Fibroblast of mammary gland (primary cell): Measurements from ENCODE around the gene ISG20L2.

Experiments used
- DNase-seq: peaks from one replicate; pipeline ENCODE4 v3.0.0-alpha.2; 2010; ENCODE audit warnings: low read depth
- H3K4me3 ChIP-seq: 2 replicates; pipeline ENCODE4 v1.5.1; 2011; ENCODE audit warnings: low read depth, mild to moderate bottlenecking, low read length, moderate library complexity; ENCODE audit not compliant: control insufficient read depth
- TF ChIP-seq, protein P1 (sequence below): conservative IDR thresholded peaks from 2 replicates; pipeline ENCODE4 v1.5.1; 2011; ENCODE audit warnings: low read depth, low read length, inconsistent platforms; ENCODE audit not compliant: control insufficient read depth, insufficient read depth

Gene ISG20L2

DNA sequence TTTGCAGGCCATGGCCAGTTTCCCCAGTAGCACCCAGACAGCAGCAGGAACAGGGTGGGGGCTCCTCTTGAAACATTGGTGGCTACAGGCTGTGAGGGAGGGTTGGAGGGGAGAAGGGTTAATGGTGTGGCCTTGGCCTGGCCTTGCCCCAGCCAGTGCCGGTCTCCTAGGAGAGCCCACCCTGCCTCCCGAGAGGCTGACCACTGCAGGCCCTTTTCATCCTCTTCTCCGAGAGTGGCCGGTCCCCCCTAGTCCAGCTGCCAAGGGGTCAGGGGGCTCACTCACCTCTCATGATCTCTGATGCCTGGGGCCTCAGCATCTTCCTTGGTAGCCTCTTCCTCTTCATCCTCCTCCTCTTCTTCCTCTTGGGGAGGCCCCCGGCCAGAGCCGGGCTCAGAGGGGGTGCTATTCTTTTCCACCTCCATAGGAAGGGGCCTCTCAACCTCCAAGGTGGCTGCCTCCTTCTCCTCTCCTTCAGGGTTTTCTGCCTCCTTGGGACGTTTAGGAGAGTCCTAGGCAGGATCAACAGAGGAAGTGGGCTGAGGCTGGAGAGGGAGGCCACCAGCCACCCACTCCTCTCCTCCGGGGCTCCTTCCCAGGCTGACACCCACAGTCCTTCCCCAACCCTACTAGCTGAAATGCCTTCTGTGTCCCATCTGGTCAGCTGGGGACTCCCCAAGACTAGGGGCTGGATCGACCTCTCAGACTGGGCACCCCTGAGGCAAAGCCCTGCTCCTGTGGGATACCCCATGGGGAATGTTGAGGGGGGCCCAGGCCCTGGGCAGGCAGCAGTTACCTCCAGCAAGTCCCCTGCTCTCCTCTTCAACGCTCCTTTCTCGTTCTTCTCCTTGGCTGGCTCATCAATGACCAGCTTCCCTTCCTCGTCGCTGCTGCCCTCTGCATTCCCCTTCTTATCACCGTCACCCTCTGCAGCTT, 15.1 kb upstream of the ISG20L2 start:
- no peak overlapping the region for H3K4me3 ChIP-seq
- TF ChIP-seq, protein P1, sequence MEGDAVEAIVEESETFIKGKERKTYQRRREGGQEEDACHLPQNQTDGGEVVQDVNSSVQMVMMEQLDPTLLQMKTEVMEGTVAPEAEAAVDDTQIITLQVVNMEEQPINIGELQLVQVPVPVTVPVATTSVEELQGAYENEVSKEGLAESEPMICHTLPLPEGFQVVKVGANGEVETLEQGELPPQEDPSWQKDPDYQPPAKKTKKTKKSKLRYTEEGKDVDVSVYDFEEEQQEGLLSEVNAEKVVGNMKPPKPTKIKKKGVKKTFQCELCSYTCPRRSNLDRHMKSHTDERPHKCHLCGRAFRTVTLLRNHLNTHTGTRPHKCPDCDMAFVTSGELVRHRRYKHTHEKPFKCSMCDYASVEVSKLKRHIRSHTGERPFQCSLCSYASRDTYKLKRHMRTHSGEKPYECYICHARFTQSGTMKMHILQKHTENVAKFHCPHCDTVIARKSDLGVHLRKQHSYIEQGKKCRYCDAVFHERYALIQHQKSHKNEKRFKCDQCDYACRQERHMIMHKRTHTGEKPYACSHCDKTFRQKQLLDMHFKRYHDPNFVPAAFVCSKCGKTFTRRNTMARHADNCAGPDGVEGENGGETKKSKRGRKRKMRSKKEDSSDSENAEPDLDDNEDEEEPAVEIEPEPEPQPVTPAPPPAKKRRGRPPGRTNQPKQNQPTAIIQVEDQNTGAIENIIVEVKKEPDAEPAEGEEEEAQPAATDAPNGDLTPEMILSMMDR: no peak
- DNase-seq: no peak

GRCh38 chr1:156742801-156743200, 14.2 kb upstream of the ISG20L2 start:
- TF ChIP-seq, protein P1: no peak
- H3K4me3 ChIP-seq: no peak overlapping the region
- no peak for DNase-seq

DNA sequence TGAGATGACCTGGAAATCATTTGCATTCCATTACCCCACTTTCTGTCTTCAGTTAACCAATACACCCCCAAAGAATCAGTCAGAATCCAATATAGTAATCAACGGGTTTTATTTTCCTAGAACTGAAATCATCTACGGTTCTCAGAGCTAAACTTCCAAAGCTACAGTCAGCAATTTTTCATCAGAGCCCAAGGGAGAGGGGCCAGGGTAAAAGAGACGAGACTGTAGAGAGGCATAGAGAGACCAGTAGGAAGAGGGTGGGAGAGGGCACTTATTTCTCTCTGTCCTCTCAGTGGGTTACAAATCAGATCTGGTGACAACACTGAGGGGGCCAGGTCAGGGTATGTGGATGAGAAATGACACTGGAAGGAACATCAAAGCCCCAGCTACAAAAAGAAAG, 13.5 kb upstream of the ISG20L2 start:
- no peak overlapping the region for H3K4me3 ChIP-seq
- no peak for DNase-seq
- TF ChIP-seq, protein P1: no peak

DNA sequence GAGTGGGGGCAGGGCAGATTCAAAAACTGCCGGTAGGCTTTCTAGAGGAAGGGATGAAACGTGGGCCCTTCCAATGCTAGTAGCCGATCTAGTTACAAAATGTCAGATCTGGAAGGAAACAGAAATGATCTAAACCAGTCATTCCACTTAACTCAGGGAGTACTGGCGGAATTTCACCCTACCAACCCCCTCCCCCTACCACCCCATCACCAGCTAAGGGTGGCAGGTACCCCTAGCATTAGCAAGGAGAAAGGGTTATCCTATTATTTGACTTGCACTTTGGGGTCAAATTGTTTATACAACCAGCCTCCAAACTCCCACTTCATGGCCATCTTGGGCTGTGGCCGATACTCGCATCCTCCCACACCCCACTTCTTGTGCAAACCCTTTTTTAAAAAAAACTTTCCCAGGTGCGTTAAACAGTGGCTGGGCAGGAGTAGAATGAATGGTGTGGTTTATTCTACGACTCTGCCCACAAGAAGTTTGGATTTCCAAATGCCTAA, 13.0 kb upstream of the ISG20L2 start:
- no peak for DNase-seq
- TF ChIP-seq, protein P1: no peak
- peak overlapping the region; percentile 13 for H3K4me3 ChIP-seq

- peak; percentile 99 for DNase-seq
- peak within 1 kb of the TSS; percentile 93 for H3K4me3 ChIP-seq
Observed at GRCh38 chr1:156740741-156741480, 12.3 kb upstream of the ISG20L2 start, which contains the start of gene MRPL24. Gene MRPL24 (minus strand): TSS chr1:156741088. CDS start chr1:156738704, 2,384 bp downstream.

DNA sequence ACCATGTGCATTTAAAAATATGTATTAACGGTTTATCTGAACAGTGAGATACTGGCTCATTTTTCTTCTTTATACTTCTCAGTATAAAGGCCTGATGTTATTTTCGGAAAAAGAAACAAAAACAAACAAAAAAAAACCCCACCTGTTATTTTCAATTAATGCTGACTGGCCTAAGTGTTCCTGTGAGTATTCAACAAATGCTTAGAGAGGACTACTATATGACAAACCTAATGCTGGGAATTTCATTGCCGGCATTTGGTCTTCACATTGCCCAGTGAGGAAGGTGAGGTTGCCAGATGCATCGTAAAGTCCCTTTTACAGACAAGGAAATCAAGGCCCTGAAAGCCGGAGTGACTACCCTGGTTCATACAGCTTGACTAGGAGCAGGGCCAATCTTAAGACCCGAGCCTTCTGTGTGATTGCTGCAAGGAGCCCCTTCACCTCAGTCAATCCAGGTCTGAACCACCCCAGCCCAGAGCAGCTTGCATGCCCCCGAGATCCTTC, 11.7 kb upstream of the ISG20L2 start:
- TF ChIP-seq, protein P1: no peak
- no peak for DNase-seq
- peak overlapping the region; percentile 93 for H3K4me3 ChIP-seq

More at GRCh38 chr1:156740741-156741480, 12.3 kb upstream of the ISG20L2 start, which contains the start of gene MRPL24:
- TF ChIP-seq, protein P1: no peak
